ENCODE measurements around the gene AGTR1. TPM values are rescaled to one million over a fixed set of nuclear protein-coding genes. Genes with fewer than 3 reads are reported as not detected.

Gene AGTR1
- polyA plus RNA-seq, 3 donors from 2014 or later: not detected

DNA sequence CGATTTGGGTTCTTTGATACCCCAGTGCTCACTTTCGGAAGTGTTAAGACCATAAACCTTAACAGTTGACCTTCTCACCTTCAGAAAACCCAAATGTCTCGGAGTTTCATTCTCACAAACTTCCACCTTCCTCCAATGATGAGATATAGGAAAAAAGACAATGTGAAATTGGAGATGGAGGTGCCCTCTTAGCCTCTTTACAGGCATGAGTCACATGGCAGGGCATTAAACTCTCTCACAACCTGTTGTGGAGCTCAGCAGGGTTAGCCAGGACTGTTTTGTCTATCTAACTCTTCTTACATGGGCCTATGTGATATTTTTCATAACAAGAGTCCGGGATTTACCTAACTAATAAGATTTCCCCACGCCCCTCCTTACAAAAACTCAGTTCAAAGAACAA is 10.7 kb downstream of the AGTR1 start:
- Mint-ChIP-seq H3K4me3 (no peak overlapping the region), H3K27ac (no peak overlapping the region), H3K4me1 (no peaks in the 10 kb centered on the region), H3K36me3 (no peaks in the 10 kb centered on the region), H3K27me3 (ENCODE audit: low read depth in 3 of 3) (peaks cover 0 to 4% (median 0%) of the 10 kb centered on the region in 3 donors), H3K9me3 (peaks cover 0 to 9% (median 0%) of the 10 kb centered on the region in 6 donors)
- DNase-seq: no peak

DNA sequence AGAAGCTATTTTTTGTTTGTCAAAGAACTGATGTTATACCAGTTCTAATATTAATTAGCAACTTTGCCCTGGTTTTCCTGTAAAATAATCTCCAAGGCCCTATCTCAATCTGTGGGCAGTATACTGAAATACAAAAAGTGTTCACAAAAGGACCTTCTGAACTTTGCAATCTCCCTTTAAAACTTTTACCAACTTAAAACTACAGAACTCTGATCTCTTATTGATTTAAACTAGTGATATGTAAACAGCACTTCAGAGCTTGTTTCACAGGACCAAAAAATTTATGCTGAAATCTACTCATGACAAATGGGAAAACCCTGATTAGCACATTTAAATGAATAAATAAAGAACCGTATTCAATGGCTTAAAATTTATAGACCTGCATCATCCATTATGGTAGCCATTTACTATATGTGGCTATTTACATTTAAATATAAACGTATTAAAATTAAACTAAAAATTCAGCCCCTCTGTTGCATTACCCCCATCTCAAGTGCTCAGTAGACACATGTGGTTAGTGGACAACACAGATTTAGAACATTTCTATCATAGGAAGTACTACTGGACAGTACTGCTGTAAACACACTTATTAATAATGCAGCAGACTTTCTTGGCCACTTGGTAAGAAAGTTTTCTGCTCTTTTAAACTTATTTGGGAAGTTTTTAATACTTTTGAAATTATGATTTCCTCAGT is 12.0 kb downstream of the AGTR1 start:
- H3K4me1 Mint-ChIP-seq: no peaks in the 10 kb centered on the region
- no peak for DNase-seq
- H3K36me3 Mint-ChIP-seq: no peaks in the 10 kb centered on the region
- H3K9me3 Mint-ChIP-seq: peaks cover 0 to 9% (median 0%) of the 10 kb centered on the region in 6 donors
- H3K4me3 Mint-ChIP-seq: no peak overlapping the region
- no peak overlapping the region for H3K27ac Mint-ChIP-seq
- H3K27me3 Mint-ChIP-seq (ENCODE audit: low read depth in 3 of 3): peaks cover 0 to 4% (median 0%) of the 10 kb centered on the region in 3 donors

DNA sequence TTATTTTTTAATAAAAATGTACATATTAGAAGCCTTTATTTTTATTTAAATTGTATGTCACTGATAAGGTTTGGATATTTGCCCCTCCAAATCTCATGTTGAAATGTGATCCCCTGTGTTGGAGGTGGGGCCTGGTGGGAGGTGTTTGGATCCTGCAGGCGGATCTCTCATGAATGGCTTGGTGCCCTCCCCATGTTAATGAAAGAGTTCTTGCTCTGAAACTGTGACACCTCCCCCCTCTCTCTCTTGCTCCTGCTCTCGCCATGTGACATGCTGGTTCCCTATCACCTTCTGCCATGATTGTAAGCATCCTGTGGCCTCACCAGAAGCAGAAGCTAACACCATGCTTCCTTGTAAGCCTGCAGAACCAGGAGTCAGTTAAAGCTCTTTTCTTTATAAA is 13.0 kb downstream of the AGTR1 start:
- H3K27ac Mint-ChIP-seq: no peak overlapping the region
- H3K36me3 Mint-ChIP-seq: no peaks in the 10 kb centered on the region
- peaks cover 0 to 4% (median 0%) of the 10 kb centered on the region in 3 donors for H3K27me3 Mint-ChIP-seq (ENCODE audit: low read depth in 3 of 3)
- H3K4me1 Mint-ChIP-seq: no peaks in the 10 kb centered on the region
- no peak for DNase-seq
- no peak overlapping the region for H3K4me3 Mint-ChIP-seq
- peaks cover 0 to 9% (median 0%) of the 10 kb centered on the region in 6 donors for H3K9me3 Mint-ChIP-seq

DNA sequence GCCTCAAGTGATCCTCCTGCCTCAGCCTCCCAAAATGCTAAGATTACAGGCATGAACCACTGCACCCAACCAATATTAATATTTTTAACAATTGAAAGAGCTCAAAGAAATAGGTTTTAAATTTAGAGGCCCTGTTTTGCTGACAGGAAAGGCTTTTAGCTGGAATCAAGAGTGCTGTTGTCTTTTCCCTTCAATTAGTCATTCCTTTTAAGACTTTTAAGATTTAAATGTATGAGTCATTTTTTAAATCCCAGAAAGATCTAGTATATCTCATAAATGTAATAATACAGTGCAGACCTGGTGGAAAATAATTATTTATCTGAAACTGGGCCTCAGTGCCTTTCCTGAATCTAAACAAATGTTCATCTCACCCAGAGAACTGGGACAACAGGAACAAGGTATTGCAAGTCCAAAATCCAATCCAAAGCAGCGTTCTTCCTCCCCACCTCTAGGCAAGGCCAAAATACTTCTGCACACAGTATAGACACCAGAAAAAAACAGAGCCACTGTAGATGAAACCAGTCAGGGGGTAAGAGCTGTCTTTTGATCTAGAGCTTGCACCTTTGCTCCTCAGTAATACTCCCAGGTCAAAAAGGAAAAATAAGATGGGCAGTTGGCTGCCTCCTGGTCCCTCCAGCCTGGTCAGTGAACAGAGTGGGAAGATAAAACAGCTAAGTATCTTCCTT is 14.4 kb downstream of the AGTR1 start:
- Mint-ChIP-seq H3K4me3 (no peak overlapping the region), H3K36me3 (no peaks in the 10 kb centered on the region), H3K27me3 (ENCODE audit: low read depth in 3 of 3) (peaks cover 0 to 4% (median 0%) of the 10 kb centered on the region in 3 donors), H3K9me3 (peaks cover 0 to 9% (median 0%) of the 10 kb centered on the region in 6 donors), H3K27ac (no peak overlapping the region), H3K4me1 (no peaks in the 10 kb centered on the region)
- DNase-seq: no peak

DNA sequence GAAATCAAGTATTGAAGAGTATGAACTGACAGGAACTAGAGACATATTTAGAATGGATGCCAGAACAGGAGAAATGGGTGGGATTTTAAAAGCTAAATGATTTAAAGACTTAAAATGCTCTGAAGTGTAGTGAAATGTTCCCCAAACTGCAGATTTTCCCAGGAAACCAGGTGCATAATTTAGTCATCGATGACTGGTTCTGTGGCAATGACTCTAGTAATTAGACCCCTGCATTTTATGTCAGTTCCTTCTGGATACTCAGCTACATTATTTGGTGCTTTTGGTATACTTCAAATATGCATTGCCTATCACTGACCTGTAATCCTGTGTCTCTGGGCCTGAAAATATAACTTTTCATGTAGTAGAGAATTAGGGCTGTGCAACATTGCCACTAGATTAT is 16.8 kb downstream of the AGTR1 start:
- Mint-ChIP-seq H3K9me3 (peaks cover 0 to 3% (median 0%) of the 10 kb centered on the region in 6 donors), H3K4me3 (no peak overlapping the region), H3K27ac (no peak overlapping the region), H3K27me3 (ENCODE audit: low read depth in 3 of 3) (peaks cover 0 to 4% (median 0%) of the 10 kb centered on the region in 3 donors), H3K36me3 (no peaks in the 10 kb centered on the region), H3K4me1 (no peaks in the 10 kb centered on the region)
- no peak for DNase-seq

DNA sequence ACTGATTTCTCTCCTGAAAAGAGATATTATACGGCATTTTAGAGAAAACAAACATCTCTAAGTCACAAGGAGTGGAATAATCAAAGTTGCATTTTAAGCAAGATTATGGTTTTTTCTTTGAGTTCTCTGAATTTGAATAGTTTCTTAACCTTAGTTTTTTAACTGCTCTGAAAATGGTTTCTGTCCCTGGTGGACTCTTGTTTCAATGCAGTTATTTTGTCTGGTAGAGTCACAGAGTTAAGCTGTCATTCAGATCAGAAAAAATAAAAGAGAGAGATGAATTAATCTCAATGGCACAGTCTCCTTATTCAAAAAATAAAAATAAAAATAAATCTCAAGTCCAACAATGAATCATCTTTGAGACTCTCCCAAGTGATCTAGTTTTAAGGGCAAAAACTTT is 19.0 kb downstream of the AGTR1 start:
- no peak overlapping the region for H3K4me3 Mint-ChIP-seq
- no peaks in the 10 kb centered on the region for H3K9me3 Mint-ChIP-seq
- no peak overlapping the region for H3K27ac Mint-ChIP-seq
- no peaks in the 10 kb centered on the region for H3K4me1 Mint-ChIP-seq
- H3K27me3 Mint-ChIP-seq (ENCODE audit: low read depth in 3 of 3): peaks cover 0 to 4% (median 0%) of the 10 kb centered on the region in 3 donors
- H3K36me3 Mint-ChIP-seq: no peaks in the 10 kb centered on the region
- no peak for DNase-seq

DNA sequence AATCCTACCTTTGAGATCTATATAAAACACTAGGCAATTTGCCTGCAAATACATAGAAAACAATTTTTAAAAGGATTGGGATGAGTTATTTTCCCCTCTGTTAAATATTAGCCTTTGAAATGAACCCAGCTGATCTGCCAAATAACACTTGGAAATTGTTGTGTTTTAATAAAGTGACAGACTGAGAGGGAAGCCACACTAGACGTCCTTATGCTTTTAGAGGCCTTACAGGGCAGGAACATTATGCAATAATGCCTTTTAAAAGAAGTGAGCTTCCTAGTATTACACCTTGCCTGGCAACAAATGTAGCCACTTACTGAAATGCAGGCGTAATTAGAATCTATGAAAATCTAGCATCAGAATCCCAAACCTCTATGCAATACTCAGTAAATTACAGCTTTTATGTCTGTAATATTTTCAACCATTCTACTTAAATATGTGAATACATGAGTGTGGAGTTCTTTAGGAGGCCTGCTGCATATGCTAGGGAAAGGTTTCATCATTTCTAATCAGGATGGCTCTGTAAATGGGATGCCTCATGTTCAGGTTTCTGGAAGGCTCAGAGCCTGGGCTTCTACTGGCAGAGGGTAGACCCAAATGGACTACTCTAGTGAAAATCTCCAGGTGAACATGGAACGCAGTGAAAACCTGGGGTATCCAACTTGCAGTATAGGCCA is 20.3 kb downstream of the AGTR1 start:
- no peak overlapping the region for H3K4me3 Mint-ChIP-seq
- H3K9me3 Mint-ChIP-seq: no peaks in the 10 kb centered on the region
- no peak overlapping the region for H3K27ac Mint-ChIP-seq
- no peaks in the 10 kb centered on the region for H3K4me1 Mint-ChIP-seq
- no peak for DNase-seq
- peaks cover 0 to 2% (median 0%) of the 10 kb centered on the region in 3 donors for H3K27me3 Mint-ChIP-seq (ENCODE audit: low read depth in 3 of 3)
- no peaks in the 10 kb centered on the region for H3K36me3 Mint-ChIP-seq

DNA sequence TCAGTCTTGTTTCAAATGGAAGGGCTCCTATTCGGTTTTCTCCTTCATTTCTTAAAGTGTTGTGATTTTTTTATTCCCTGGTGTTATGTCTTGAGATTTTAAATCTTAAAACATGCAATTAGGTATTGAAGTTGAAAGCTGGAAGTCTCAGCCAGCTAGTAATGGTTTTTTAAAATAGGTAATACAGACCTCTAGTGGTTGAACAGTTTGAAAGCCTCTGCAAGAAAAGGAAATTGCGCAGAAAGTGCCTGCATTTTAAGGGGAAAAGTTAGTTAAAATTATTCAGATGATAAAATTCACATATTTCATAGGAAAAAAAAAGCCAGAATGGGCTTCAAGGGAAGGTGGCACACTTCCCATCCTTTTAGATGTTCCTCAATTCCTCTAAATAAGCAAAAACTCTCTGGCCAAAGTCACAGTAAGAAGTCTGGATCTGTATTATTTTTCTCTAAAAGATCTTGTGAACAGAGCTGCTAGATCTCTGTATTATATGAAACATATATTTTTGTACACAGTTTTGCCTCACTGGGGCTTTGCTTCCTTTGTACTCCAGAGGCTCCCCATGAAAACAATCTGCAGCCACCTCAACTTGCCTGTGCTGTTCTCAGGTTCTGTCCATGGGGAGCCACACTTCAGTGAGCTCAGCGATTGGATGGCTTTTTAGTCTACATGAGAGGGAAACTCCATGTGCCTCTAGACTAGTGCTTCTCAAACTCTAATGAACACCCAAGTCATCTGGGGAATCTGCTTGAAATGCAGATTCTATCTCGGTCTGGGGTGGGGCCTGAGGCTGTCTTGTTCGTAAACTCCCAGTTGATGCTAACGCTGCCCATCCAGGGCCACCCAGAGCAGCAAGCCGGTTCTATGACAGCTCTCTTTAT is 21.5 kb downstream of the AGTR1 start:
- Mint-ChIP-seq H3K27me3 (ENCODE audit: low read depth in 3 of 3) (peaks cover 0 to 2% (median 0%) of the 10 kb centered on the region in 3 donors), H3K4me3 (no peak overlapping the region), H3K9me3 (peaks cover 0 to 2% (median 0%) of the 10 kb centered on the region in 6 donors), H3K4me1 (no peaks in the 10 kb centered on the region), H3K36me3 (no peaks in the 10 kb centered on the region), H3K27ac (no peak overlapping the region)
- no peak for DNase-seq

DNA sequence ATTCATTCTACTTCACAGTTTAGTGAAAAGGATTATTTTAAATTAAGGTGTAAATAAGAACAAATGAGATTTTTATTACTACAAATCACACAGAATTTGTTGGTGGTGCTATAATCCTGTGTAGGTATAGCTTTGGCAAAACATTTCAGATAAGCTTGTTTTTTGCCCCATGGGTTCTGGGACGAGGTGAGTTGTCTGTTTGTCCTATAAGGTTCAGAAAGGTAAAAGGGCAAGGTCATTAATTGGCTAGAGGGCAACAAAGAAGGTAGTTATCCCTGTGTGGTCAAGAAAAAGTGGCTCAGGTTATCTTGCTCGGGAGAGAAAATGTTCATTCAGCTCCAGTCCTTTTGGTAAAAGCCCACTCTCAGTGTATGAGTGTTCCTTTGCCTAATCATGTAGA is 23.2 kb downstream of the AGTR1 start:
- Mint-ChIP-seq H3K9me3 (peaks cover 0 to 2% (median 0%) of the 10 kb centered on the region in 6 donors), H3K27ac (no peak overlapping the region), H3K4me3 (no peak overlapping the region), H3K27me3 (ENCODE audit: low read depth in 3 of 3) (peaks cover 0 to 2% (median 0%) of the 10 kb centered on the region in 3 donors), H3K36me3 (no peaks in the 10 kb centered on the region), H3K4me1 (no peaks in the 10 kb centered on the region)
- DNase-seq: no peak

DNA sequence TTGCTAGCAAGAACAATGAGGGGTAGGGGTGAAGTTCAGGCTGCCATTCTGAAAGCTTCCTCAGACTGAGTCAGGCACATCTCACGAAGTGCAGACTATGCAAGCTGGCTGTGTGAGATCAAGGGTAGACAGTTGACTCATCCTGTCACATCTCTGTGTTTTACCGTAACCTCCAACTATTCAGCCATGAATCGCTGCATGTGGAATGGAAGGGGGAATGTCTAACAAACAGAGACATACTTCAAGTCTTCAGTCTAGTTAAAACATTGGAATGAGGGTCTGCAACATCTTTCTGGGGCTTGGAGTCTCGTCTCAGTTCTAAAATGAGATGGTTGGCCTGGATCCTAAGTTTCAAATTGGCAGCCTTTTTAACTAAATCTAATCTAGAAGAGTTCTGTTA is 25.9 kb downstream of the AGTR1 start:
- H3K36me3 Mint-ChIP-seq: no peaks in the 10 kb centered on the region
- DNase-seq: no peak
- peaks cover 4 to 6% of the 10 kb centered on the region in 2 donors for H3K4me1 Mint-ChIP-seq
- H3K27ac Mint-ChIP-seq: no peak overlapping the region
- H3K9me3 Mint-ChIP-seq: peaks cover 0 to 2% (median 0%) of the 10 kb centered on the region in 6 donors
- H3K27me3 Mint-ChIP-seq (ENCODE audit: low read depth in 3 of 3): peaks cover 0 to 2% (median 0%) of the 10 kb centered on the region in 3 donors
- H3K4me3 Mint-ChIP-seq: no peak overlapping the region

DNA sequence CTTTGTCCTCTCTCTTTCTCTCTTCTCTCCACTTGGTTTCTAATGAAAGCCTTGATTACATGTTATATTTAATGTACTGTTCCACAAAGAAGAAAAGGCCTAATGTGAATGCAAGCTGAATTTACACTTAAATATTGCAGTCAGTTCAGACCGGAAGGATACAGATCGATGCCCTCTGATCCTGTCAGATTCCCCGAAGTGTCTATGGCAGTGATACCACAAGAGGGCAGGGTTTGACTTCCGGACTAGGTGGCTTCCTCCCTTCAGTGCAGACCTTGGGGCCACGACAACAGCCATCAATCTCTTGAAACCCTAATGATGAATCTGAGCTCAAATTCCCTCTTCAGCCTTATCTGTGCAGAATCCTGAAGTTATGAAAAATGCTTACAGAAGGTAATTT is 29.5 kb downstream of the AGTR1 start:
- peaks cover 4 to 6% of the 10 kb centered on the region in 2 donors for H3K4me1 Mint-ChIP-seq
- H3K36me3 Mint-ChIP-seq: no peaks in the 10 kb centered on the region
- H3K27me3 Mint-ChIP-seq (ENCODE audit: low read depth in 3 of 3): peaks cover 0 to 2% (median 0%) of the 10 kb centered on the region in 3 donors
- no peak for DNase-seq
- H3K9me3 Mint-ChIP-seq: peaks cover 0 to 2% (median 0%) of the 10 kb centered on the region in 6 donors
- no peak overlapping the region for H3K27ac Mint-ChIP-seq
- H3K4me3 Mint-ChIP-seq: no peak overlapping the region

DNA sequence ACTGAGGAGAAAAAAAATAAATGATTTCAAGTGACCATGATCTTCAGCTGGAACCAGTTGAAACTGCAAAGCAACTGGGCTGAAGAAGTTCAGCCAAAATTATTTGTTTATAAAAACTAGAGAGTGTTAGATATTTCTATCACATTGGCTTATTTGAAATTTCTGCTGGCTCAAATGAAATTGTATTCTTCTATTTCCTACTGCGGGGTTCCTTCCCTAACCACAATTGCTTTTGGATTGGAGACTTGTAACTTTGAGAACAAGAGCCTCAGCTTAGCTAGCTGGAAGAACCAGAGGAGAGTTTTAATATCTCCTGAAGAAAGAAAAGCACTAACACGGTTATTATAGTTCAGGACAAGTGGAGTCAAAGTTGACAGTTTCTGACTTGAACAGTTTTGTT is 31.1 kb downstream of the AGTR1 start:
- Mint-ChIP-seq H3K4me1 (peaks cover 4 to 6% of the 10 kb centered on the region in 2 donors), H3K27me3 (ENCODE audit: low read depth in 3 of 3) (no peaks in the 10 kb centered on the region), H3K4me3 (no peak overlapping the region), H3K27ac (no peak overlapping the region), H3K36me3 (no peaks in the 10 kb centered on the region), H3K9me3 (peaks cover 0 to 2% (median 0%) of the 10 kb centered on the region in 6 donors)
- DNase-seq: no peak

DNA sequence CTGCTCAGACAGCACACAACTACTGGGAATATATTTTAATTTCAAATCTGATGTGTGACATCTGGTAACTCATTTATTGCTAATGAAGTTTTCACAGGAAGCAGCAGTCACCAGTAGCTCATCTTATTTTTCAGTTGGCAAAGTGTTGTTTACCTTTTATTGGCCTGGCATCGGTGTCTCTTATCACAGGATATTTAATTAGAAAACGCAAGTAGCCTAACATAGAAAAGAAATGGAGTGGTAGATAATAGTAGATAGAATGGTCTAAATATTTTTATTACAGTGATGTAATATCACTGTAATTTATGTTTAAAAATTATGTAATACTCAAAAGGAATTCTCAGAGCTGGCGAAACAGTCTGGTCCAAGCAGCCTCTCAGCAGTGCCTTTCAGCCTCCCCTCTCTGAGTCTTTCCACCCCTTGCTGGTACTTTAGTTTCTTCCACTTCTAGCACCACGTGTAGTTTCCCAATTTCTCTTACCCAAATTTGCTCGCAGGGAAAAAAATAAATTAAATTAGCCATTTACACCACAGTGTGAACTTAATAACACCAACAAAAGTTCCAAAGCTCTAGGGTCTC is 31.9 kb downstream of the AGTR1 start:
- Mint-ChIP-seq H3K9me3 (no peaks in the 10 kb centered on the region), H3K27ac (no peak overlapping the region), H3K4me1 (peaks cover 4 to 6% of the 10 kb centered on the region in 2 donors), H3K27me3 (ENCODE audit: low read depth in 3 of 3) (no peaks in the 10 kb centered on the region), H3K36me3 (no peaks in the 10 kb centered on the region), H3K4me3 (no peak overlapping the region)
- no peak for DNase-seq
